Type B pancreatic cell (in vitro differentiated cells): ENCODE measurements around the gene GRB10. TPM values are rescaled to one million over a fixed set of nuclear protein-coding genes. Genes with fewer than 3 reads are reported as not detected.

Experiments used
- DNase-seq: peaks from one replicate; pipeline ENCODE4 v3.0.0; 2021; ENCODE audit warnings: mixed read lengths; ENCODE audit not compliant: unreplicated experiment; ENCODE audit errors: extremely low spot score
- H3K27ac Mint-ChIP-seq: 2 replicates; pipeline ENCODE4 v1.8.0; 2021; ENCODE audit warnings: mild to moderate bottlenecking, mixed read lengths
- H3K27me3 Mint-ChIP-seq: 2 replicates; pipeline ENCODE4 v1.8.0; 2021; ENCODE audit warnings: mixed read lengths
- H3K36me3 Mint-ChIP-seq: 2 replicates; pipeline ENCODE4 v1.8.0; 2021; ENCODE audit warnings: mixed read lengths
- H3K4me1 Mint-ChIP-seq: one replicate; pipeline ENCODE4 v1.8.0; 2021; ENCODE audit warnings: mixed read lengths; ENCODE audit not compliant: unreplicated experiment
- H3K4me3 Mint-ChIP-seq: 2 replicates; pipeline ENCODE4 v1.8.0; 2021; ENCODE audit warnings: mild to moderate bottlenecking, mixed read lengths
- H3K9me3 Mint-ChIP-seq: 2 replicates; pipeline ENCODE4 v1.8.0; 2021; ENCODE audit warnings: mixed read lengths
- total RNA-seq: library from RNA; stranded (reverse); gene quantifications from 2 replicates; pipeline ENCODE4 v1.2.1, GENCODE V29; 2021; ENCODE audit warnings: low replicate concordance
- TF ChIP-seq, protein P1 (sequence below): fragments of 200-600 bp; sonication (generic); conservative IDR thresholded peaks from 2 replicates; pipeline ENCODE4 v1.5.0; 2021; ENCODE audit warnings: antibody characterized with exemption, mild to moderate bottlenecking

Gene GRB10
- total RNA-seq, 1 donor from 2014 or later = 42.3 TPM

DNA sequence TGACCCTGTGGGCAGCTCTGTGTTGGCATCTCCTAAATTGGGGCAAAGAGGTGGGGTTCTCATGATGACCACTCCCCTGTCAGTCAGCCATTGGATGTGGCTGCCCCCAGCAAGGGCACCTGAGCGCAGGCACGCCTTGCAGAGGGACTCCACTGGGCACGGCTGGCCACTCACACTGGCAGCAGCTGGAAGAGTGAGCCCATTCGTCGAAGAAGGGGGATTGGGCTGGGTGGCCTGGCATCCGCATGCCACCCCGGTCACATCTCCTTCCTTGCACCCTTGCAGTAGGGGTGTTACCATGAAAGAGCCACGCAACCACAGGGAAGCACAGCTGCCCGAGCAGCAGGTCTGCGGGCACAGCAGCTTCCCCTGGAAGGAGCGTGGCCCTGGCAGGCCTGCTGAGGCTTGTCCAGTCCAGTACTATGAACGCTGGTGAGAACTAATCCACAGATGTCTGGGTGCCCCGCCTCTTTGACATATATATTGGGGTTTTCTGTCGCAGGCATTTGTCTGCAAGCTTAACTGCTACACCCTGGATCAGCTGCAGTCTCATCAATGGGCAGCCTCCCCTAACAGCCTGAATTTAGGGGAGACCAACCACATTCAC, 25.7 kb upstream of the GRB10 start:
- no peaks in the 10 kb centered on the region for H3K4me1 Mint-ChIP-seq
- no peak overlapping the region for H3K27ac Mint-ChIP-seq
- H3K27me3 Mint-ChIP-seq = peaks cover 6% of the 10 kb centered on the region
- TF ChIP-seq, protein P1, sequence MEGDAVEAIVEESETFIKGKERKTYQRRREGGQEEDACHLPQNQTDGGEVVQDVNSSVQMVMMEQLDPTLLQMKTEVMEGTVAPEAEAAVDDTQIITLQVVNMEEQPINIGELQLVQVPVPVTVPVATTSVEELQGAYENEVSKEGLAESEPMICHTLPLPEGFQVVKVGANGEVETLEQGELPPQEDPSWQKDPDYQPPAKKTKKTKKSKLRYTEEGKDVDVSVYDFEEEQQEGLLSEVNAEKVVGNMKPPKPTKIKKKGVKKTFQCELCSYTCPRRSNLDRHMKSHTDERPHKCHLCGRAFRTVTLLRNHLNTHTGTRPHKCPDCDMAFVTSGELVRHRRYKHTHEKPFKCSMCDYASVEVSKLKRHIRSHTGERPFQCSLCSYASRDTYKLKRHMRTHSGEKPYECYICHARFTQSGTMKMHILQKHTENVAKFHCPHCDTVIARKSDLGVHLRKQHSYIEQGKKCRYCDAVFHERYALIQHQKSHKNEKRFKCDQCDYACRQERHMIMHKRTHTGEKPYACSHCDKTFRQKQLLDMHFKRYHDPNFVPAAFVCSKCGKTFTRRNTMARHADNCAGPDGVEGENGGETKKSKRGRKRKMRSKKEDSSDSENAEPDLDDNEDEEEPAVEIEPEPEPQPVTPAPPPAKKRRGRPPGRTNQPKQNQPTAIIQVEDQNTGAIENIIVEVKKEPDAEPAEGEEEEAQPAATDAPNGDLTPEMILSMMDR = no peak
- H3K36me3 Mint-ChIP-seq = no peaks in the 10 kb centered on the region
- no peak overlapping the region for H3K4me3 Mint-ChIP-seq
- H3K9me3 Mint-ChIP-seq = no peaks in the 10 kb centered on the region
- no peak for DNase-seq

DNA sequence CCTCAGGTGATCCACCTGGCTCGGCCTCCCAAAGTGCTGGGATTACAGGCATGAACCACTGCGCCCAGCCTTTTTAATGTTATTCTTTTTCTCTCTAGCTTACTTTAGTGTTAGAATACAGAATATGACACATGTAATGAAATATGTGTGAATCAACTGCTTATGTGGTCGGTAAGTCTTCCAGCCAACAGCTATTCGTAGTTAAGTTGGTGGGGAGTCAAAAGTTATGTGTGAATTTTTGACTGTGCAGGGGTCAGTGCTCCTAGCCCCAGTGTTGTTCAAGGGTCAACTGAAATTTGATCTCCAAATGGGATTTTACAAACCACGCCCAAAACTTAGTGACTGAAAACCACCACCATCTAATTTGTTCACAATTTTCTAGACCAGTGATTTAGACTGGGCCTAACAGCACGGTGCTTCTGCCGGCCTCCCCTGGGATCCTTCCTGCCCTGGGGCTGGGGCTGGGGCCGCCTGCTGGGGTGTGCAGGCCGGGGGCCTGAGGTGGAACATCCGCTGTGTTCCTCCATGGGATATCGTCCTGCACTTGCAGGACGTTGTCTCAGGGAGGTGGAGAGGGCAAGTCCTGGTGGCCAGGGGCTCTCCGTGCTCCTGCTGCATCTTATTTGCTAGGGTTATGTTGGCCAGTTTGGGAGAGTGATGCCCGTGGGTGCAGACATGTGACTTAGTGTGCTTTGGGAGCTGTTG, 24.5 kb upstream of the GRB10 start:
- H3K27me3 Mint-ChIP-seq = peaks cover 6% of the 10 kb centered on the region
- H3K4me3 Mint-ChIP-seq = no peak overlapping the region
- no peaks in the 10 kb centered on the region for H3K9me3 Mint-ChIP-seq
- no peak overlapping the region for H3K27ac Mint-ChIP-seq
- H3K4me1 Mint-ChIP-seq = no peaks in the 10 kb centered on the region
- H3K36me3 Mint-ChIP-seq = no peaks in the 10 kb centered on the region
- DNase-seq = no peak
- TF ChIP-seq, protein P1 = no peak

DNA sequence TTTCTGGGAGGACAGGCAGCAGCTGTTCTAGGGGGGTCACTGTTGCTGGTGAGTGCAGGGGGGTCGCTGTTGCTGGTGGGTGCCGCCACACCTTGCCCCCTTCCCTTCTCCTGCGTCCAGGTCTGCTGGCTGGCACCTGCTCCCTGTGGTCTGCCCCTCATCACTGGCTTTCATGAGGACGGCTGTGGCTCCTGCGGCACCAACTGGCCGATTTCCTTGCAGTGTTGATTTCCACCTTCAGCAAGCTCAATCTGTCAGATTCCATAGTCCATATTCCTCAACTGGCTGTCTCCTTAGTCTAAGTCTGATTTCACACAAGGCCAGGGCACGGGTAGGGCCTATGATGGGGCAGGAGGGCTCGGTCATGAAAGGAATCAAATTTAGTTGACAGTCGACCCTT, 23.4 kb upstream of the GRB10 start:
- Mint-ChIP-seq H3K36me3 (no peaks in the 10 kb centered on the region), H3K4me1 (no peaks in the 10 kb centered on the region), H3K27ac (no peak overlapping the region), H3K27me3 (peaks cover 17% of the 10 kb centered on the region), H3K9me3 (no peaks in the 10 kb centered on the region), H3K4me3 (no peak overlapping the region)
- DNase-seq = no peak
- TF ChIP-seq, protein P1 = no peak

DNA sequence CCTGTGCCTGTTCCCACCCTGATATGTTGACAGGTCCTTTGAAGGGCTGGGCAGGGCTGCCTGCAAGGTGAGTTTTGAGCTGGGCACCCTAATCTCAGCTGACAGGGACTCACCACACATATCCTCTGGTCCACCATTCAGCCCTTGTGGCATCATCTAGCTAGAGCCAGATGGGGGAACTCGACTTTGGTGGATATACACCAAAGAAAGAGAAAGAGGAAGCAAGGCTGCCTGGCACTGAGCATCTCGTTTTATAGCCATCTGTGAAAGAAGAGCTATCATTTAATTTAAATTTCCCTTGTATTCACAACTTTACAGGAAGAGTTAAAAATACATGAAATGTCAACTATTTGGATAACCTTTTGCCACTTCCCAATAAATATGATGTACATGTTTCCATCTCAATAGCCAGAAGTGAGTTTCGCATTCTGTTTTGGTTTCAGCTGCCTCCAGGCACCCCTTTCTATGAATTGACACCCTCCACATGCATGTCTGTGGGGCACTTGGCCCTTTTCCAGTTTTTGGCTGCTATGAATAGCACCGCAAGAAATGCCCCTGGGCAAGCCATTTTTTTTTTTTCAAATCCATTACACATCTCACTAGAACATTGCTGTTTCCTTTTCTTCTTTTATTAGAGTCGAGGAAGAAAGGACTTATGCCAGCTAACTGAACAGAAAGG, 22.9 kb upstream of the GRB10 start:
- H3K36me3 Mint-ChIP-seq = no peaks in the 10 kb centered on the region
- peaks cover 22% of the 10 kb centered on the region for H3K27me3 Mint-ChIP-seq
- no peak for DNase-seq
- H3K4me1 Mint-ChIP-seq = no peaks in the 10 kb centered on the region
- TF ChIP-seq, protein P1 = no peak
- no peak overlapping the region for H3K4me3 Mint-ChIP-seq
- no peaks in the 10 kb centered on the region for H3K9me3 Mint-ChIP-seq
- H3K27ac Mint-ChIP-seq = no peak overlapping the region

DNA sequence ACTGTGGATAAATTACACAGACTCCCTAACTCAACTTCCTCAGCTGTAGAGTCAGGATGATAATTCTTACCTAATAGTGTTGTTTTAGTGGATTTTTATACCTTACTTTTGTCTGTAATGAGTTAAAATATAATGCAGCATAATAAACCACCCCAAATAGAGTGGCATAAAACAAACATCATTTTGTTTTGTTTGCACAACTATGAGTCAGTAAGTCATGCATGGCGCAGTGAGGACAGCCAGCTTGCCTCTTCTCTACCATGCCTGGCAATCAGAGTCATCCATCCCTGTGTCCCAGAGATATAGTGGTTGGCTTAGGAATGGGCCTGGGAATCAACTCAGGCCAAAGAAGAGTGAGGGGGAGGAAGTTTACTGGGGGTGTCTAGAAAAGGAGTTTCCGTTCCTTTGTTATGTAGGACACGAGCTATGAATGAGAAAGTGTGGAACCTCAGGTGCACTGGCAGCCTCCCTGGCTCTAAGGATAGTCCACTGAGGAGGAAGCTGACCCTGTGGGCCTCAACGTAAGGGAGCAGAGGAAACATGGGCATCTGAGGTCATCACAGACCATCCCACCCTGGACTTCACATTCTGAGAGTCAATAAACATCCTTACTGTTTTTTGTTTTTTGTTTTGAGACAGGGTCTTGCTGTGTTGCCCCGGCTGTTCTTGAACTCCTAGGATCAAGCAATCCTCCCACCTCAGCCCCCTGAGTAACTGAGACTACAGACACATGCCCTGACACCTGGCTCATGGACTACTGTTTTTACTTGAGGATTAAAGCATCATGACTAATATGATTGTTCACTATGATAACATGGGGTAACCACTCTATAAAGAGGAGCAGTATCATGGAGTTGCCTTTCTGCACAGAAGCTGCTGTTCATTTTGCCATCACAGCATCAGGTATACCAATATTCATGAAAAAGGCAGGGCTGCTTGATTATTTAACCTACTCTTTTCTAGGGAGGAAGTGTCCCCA, 21.0 kb upstream of the GRB10 start:
- Mint-ChIP-seq H3K27ac (no peak overlapping the region), H3K4me1 (no peaks in the 10 kb centered on the region), H3K36me3 (no peaks in the 10 kb centered on the region), H3K27me3 (peaks cover 39% of the 10 kb centered on the region), H3K9me3 (no peaks in the 10 kb centered on the region), H3K4me3 (no peak overlapping the region)
- TF ChIP-seq, protein P1 = no peak
- no peak for DNase-seq
